Muscle layer of duodenum (tissue), 2 donors: Measurements from ENCODE around the gene LRRN4.

ENCODE experiments used
- H3K27ac ChIP-seq: one replicate; pipeline ENCODE4 v1.7.0; 2013; ENCODE audit warnings: mild to moderate bottlenecking, low read length
- H3K27me3 ChIP-seq: one replicate; pipeline ENCODE4 v1.7.0; 2013; ENCODE audit warnings: low read depth, mild to moderate bottlenecking, control low read depth, low read length
- H3K36me3 ChIP-seq, 2 donors: one replicate each; pipeline ENCODE4 v1.7.0; 2013; ENCODE audit warnings: low read length in 2 of 2, control low read depth in 1 of 2, mild to moderate bottlenecking in 1 of 2; ENCODE audit not compliant: insufficient read depth in 2 of 2, control insufficient read depth in 1 of 2
- H3K4me1 ChIP-seq, 2 donors: one replicate each; pipeline ENCODE4 v1.7.0; 2013; ENCODE audit warnings: low read length in 2 of 2, mild to moderate bottlenecking in 2 of 2, control low read depth in 1 of 2, moderate library complexity in 1 of 2; ENCODE audit not compliant: insufficient read depth in 2 of 2, control insufficient read depth in 1 of 2
- H3K4me3 ChIP-seq, 2 donors: one replicate each; pipeline ENCODE4 v1.7.0; 2013; ENCODE audit warnings: low read length in 2 of 2, low read depth in 1 of 2, mild to moderate bottlenecking in 1 of 2
- H3K9me3 ChIP-seq, 2 donors: one replicate each; pipeline ENCODE4 v1.7.0; 2013; ENCODE audit warnings: low read length in 2 of 2, control low read depth in 1 of 2, mild to moderate bottlenecking in 1 of 2; ENCODE audit not compliant: control insufficient read depth in 1 of 2
- donor health status: healthy.

The LRRN4 gene

GRCh38 chr20:6053776-6054688 lies at the start of gene LRRN4:
LRRN4 (minus strand) TSS chr20:6054060; CDS start chr20:6052799, 1,261 bp downstream.
- Histone ChIP-seq H3K27ac (no peak within 1 kb of the TSS), H3K27me3 (peaks cover 16% of the 10 kb centered on the region), H3K36me3 (no peaks in the 10 kb centered on the region), H3K9me3 (no peaks in the 10 kb centered on the region), H3K4me1 (peaks cover 4 to 13% of the 10 kb centered on the region in 2 donors), H3K4me3 (no peak within 1 kb of the TSS)

DNA sequence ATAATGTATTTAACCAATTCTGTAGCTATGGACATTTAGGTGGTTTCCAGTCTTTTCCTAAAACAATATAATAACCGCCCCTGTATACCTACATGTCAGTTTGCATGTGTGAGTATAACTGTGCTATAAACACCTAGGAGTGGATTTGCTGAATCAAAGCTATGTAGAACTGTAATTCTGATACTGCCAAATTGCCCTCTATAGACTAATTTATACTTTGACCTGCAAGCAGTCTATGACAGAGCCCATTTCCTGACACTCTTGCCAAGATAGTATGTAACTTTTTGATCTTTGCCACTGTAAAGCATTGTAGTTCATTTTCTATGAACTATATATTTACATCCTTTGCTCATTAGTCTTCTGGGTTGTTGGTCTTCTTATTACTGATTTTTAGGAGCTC lies 49.4 kb upstream of the LRRN4 start:
- Histone ChIP-seq H3K27me3 (no peaks in the 10 kb centered on the region), H3K4me3 (no peak overlapping the region), H3K9me3 (no peaks in the 10 kb centered on the region), H3K4me1 (no peaks in the 10 kb centered on the region), H3K36me3 (no peaks in the 10 kb centered on the region), H3K27ac (no peak overlapping the region)

- H3K27me3 ChIP-seq: no peaks in the 10 kb centered on the region
- H3K9me3 ChIP-seq: no peaks in the 10 kb centered on the region
- no peak overlapping the region for H3K4me3 ChIP-seq
- H3K36me3 ChIP-seq: no peaks in the 10 kb centered on the region
- no peaks in the 10 kb centered on the region for H3K4me1 ChIP-seq
- H3K27ac ChIP-seq: no peak overlapping the region
These were observed 47.5 kb upstream of the LRRN4 start for GRCh38 chr20:6101346-6101745.

DNA sequence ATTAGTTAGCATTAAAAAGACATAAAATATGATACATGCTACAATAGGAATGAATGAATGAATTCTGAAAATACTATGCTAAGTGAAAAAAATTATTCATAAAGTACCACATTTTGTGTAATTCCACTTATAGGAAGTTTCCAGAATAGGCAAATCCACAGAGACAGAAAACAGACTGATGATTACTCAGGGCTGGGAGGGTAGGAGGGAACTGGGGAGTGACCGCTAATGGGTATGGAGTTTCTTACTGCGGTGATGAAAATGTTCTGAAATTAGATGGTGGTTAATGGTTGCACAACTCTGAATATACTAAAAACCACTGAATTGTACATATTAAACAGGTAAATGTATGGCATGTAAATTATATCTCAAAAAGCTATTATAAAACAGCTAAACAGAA lies 46.4 kb upstream of the LRRN4 start:
- no peaks in the 10 kb centered on the region for H3K9me3 ChIP-seq

GRCh38 chr20:6099819-6100218 lies 46.0 kb upstream of the LRRN4 start:
- Histone ChIP-seq H3K9me3 (no peaks in the 10 kb centered on the region), H3K27me3 (no peaks in the 10 kb centered on the region), H3K4me1 (no peaks in the 10 kb centered on the region), H3K36me3 (no peaks in the 10 kb centered on the region), H3K4me3 (no peak overlapping the region), H3K27ac (no peak overlapping the region)

More for the DNA sequence above, 46.4 kb upstream of the LRRN4 start:
- Histone ChIP-seq H3K36me3 (no peaks in the 10 kb centered on the region), H3K27ac (no peak overlapping the region), H3K4me1 (no peaks in the 10 kb centered on the region), H3K4me3 (no peak overlapping the region), H3K27me3 (no peaks in the 10 kb centered on the region)

DNA sequence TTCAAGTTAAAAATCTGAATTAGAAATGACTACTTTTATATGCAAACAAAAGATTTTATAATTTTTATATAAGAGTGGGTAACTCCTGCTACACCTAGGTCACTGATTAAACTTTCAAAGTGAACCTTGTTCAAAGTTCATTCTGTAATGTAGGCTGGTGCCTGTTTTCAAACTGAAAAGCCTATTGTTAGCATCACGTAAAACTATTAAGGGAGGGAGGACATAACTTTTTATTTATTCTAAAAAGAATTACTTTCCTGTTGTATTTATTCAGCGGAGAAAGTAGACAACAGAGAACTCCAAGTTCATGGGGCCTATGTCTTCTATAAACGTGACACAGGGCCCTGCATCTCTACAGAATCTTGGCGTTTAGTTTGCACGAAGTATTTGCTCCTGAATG lies 41.5 kb upstream of the LRRN4 start:
- Histone ChIP-seq H3K9me3 (no peaks in the 10 kb centered on the region), H3K4me1 (no peaks in the 10 kb centered on the region), H3K27ac (peak overlapping the region; percentile 40), H3K36me3 (no peaks in the 10 kb centered on the region), H3K4me3 (no peak overlapping the region), H3K27me3 (no peaks in the 10 kb centered on the region)

DNA sequence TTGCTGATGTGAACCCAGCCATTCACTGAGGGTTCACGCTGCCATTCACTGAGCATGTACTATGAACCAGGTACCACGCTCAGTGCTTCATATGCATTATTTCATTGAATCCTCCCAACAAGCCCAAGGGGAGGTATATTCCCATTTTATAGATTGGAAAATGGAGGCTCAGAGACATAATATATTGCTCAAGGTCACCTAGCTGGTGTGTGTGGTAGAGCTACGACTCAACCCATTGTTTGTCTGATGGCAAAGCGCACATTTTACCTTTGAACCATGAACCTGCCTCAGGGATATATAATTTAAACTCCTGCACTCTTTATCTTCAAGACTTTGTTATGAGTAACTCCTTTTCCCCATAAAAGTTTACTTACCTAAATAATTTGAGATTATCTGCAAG lies 40.7 kb upstream of the LRRN4 start:
- Histone ChIP-seq H3K36me3 (no peaks in the 10 kb centered on the region), H3K4me3 (no peak overlapping the region), H3K9me3 (no peaks in the 10 kb centered on the region), H3K4me1 (no peaks in the 10 kb centered on the region), H3K27me3 (no peaks in the 10 kb centered on the region), H3K27ac (peak overlapping the region; percentile 52)

GRCh38 chr20:6094063-6094462 lies 40.2 kb upstream of the LRRN4 start:
- Histone ChIP-seq H3K27me3 (no peaks in the 10 kb centered on the region), H3K4me3 (no peak overlapping the region), H3K27ac (no peak overlapping the region), H3K4me1 (no peaks in the 10 kb centered on the region), H3K9me3 (no peaks in the 10 kb centered on the region), H3K36me3 (peaks cover 0 to 3% of the 10 kb centered on the region in 2 donors)

DNA sequence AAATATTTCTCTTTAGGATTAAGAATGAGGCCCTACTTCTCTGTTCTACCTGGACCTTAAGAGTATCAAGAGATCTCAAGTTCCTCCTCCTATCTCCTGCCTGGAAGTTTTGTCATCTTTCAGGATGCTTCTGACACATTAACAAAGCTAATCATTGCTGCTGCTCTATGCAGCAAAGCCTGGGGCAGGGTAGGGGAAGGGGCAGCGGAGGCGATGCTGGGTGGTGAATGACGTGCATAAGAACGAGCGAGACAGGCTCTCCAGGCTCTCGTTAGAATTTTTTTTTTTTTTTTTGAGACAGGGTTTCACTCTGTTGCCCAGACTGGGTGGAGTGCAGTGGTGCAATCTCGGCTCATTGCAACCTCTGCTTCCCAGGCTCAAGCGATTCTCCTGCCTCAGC lies 37.8 kb upstream of the LRRN4 start:
- H3K27ac ChIP-seq: no peak overlapping the region
- no peaks in the 10 kb centered on the region for H3K4me1 ChIP-seq
- no peaks in the 10 kb centered on the region for H3K9me3 ChIP-seq
- H3K4me3 ChIP-seq: no peak overlapping the region
- H3K36me3 ChIP-seq: peaks cover 0 to 4% of the 10 kb centered on the region in 2 donors
- H3K27me3 ChIP-seq: no peaks in the 10 kb centered on the region

DNA sequence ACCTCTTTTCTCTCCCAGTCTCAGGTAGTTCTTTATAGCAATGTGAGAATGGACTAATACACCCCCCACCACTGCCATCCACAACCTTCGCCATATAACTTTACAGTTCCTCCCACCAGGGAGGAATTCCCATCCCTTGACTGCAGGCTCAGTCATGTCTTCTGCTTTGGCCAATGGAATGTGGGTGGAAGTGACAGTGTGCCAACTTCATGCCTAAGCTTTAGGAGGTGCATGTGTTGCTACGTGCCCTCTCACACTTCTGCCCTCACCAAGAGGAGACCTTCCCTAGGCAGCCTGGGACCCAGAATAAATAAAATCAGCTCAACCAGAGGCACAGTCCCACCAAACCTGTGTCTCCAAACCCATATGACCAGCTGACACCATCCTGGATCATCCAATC lies 33.0 kb upstream of the LRRN4 start:
- H3K36me3 ChIP-seq: peaks cover 0 to 4% of the 10 kb centered on the region in 2 donors
- H3K27ac ChIP-seq: no peak overlapping the region
- H3K4me1 ChIP-seq: no peaks in the 10 kb centered on the region
- H3K9me3 ChIP-seq: no peaks in the 10 kb centered on the region
- H3K27me3 ChIP-seq: no peaks in the 10 kb centered on the region
- no peak overlapping the region for H3K4me3 ChIP-seq

DNA sequence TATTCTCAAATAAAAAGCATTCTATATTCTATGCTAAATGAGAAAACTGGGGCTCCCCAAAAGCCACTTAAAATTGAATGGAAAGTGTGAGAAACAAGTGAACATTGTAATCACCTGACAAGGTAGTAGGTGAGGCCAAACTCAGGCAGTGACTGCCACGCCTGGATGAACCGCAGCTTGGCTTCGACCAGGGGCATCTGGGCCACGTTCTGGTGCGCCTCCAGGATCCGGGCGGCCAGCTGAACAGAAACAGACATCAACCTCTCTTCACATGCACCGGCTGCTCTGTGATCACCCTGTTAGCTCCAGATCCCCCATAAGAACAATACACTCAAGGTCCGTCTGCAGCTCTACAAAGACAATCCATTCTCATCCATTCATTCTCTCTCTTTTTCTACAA lies 30.1 kb upstream of the LRRN4 start:
- Histone ChIP-seq H3K27me3 (no peaks in the 10 kb centered on the region), H3K4me3 (no peak overlapping the region), H3K27ac (no peak overlapping the region), H3K4me1 (no peaks in the 10 kb centered on the region), H3K9me3 (no peaks in the 10 kb centered on the region), H3K36me3 (no peaks in the 10 kb centered on the region)

DNA sequence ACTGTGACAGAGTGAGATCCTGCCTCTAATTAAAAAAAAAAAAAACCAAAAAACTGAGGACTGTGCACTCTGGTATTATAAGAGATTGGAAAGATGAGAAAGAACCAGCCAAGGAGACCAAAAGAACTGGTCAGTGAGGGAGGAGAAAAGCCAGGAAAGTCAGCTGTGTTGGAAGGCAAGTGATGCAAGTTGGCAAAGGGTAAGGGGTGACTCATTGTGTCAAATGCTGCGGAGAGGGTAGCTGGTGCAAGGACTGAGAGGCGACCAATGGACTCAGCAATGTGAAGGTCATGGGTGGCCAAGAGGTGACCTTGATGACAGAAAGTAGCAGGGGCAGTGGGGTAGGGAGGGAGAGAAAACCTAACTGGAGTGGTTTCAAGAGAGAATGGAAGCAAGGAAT lies 27.4 kb upstream of the LRRN4 start:
- Histone ChIP-seq H3K4me1 (no peaks in the 10 kb centered on the region), H3K27ac (no peak overlapping the region), H3K9me3 (no peaks in the 10 kb centered on the region), H3K4me3 (no peak overlapping the region), H3K36me3 (no peaks in the 10 kb centered on the region), H3K27me3 (no peaks in the 10 kb centered on the region)
